Measurements from ENCODE around the gene CSTB.

Gene CSTB

DNA sequence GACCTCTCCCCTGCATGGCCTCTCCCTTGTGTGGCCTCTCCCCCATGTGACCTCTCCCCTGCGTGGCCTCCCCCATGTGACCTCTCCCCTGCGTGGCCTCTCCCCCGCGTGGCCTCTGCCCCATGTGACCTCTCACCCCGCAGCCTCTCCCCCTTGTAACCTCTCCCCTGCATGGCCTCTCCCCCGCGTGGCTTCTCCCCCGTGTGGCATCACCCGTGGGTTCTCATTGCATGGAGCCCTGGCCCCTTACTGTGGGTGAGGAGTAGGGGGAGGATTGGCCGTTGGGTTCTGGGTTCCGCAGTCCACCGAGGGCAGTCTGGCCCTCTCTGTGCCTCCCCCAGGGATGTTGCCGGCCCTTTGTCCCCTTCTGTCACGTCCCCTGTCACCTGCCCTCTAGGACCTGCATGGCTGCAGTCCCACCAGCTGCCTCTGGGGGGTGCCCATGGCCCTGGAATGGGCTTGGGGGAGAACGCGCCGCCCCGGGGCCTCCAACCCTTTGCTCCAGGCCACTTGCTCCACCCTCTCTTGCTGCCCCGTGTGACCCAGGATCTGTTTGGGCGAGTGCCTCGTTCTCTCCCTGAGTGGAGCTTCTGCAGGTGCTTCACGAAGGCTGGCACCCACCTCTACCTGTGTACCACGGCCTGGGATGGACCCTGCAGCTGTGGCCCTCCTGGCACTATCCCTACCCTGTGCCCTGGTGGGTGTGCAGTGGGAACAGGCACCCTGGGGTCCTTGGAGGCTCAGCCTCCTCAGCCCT is 34.6 kb upstream of the CSTB start:
- peak; percentile 74 for DNase-seq

DNA sequence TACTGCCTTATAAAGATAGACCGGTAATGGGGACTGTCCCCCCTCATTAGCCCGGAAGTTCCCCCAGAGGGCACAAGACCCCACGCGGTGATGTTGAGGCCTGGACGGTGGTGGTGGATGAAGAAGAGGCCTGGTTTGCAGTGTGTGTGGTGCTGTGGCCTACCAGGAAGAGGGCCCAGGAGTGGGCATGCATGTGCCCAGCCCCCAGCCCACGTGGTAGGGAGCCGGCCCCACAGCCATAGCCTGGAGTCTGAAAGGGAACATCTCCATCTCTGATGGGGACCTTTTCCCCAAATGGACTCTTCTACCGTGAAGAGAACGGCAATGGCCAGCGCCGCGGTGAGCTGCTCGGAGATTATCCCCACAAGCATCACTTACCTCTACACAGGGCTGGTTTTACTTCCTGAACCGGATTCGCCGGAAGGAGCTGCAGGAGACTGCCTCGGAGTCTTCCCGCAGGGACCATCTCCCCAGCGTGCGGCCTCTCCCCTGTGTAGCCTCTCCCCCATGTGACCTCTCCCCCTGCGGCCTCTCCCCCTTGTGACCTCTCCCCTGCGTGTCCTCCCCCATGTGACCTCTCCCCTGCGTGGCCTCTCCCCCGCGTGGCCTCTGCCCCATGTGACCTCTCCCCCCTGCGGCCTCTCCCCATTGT is 33.9 kb upstream of the CSTB start:
- no peak for DNase-seq

- no peak for DNase-seq
Measured at GRCh38 chr21:43809346-43809799, 33.3 kb upstream of the CSTB start.

DNA sequence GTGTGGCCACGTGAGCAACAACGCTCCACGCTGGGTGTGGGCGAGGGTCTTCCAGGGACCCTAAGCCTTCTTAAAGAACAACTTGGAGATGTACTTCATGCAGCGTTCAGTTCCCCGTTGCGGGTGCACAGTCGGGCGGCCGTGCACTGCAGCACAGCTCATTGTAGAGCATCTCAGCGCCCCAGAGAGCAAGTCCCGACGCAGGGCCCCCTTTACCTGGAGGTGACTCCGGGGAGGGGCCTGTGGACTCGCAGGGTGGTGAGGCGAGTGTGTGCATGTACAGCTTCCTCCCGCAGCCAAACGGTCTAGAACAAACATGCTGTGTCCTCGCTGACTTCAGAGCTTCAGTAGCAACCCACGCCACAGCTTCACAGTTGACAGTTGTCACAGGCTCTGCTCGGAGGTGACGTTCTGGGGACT is 32.7 kb upstream of the CSTB start:
- no peak for DNase-seq

DNA sequence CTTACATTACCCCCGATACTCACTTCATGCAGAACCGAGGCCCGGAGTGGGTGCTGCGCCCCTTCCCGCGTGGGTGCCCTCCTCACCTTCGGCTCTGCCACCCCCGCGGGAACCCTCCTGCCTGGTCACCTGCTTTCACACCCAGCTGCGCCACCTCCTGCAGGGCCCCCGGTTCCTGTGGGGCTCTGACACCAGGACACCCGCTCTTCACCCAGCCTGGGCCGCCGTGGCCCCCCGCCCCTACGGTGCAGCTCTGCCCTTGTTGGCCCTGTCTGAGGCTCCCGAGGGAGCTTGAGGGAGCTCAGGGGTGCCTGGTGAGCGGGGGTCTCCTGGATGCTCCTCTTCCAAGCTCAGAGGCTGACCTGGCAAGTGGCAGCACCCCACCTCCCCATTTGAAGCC is 32.3 kb upstream of the CSTB start:
- DNase-seq, result no peak

GRCh38 chr21:43806017-43806710 is 30.1 kb upstream of the CSTB start:
- no peak for DNase-seq

DNA sequence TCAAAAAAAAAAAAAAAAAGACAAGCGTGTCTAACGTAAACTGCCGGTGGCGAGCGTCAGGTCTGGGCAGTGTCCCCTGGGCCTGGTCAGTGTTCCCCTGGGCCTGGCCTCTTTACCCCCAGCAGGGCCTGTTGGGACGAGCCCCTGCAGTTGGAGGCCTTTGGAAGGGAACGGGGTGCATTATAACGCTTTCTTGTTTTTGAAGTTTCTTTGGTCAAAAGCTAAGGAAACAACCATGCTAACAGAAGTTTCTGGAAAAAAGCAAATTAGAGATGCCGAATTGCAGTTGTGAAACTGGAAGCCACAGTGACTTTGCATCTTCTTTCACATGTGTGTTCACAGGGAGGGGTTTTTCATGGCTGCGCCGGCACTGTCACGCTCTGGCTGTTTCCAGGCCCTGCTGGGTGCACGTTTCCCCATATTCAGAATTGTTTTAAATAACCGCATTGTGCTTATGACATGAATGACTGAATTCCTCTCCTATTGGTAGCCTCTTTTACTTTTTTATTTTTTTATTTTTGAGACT is 29.2 kb upstream of the CSTB start:
- no peak for DNase-seq

DNA sequence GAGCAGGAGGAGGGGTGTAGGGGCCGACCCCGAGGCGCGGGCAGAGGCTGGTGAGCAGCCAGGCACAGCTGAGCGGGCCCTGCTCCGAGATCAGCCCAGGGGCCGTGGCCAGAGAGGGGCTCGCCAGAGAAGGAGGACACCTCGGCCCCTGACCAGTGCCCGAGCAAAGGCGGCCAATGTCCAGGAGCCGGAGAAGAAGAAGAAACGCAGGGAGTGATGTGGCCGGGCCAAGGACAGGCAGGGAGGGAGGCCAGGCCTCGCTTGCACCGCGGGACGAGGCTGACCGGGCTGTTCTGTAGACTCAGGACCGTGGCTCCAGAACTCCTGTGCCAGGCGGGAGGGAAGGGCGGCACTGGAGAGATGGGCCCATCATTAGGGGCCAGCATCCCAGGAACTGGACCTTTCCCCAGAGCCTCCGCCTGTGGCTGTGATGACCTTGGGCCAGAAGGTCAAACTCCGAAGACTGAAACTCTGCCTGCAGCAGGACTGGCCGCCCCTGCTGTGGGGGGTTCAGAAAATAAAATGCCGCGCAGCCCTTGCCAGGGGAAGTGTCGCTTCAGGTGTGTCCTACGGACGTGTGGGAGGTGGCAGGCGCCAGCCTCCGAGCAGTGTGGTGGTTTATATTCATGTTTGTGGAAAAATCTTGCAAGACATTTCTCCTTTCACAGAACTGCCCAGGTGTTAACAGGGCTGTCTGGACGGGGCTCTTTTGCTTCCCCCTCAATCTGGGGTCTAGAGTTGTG is 27.6 kb upstream of the CSTB start:
- DNase-seq, result no peak

DNA sequence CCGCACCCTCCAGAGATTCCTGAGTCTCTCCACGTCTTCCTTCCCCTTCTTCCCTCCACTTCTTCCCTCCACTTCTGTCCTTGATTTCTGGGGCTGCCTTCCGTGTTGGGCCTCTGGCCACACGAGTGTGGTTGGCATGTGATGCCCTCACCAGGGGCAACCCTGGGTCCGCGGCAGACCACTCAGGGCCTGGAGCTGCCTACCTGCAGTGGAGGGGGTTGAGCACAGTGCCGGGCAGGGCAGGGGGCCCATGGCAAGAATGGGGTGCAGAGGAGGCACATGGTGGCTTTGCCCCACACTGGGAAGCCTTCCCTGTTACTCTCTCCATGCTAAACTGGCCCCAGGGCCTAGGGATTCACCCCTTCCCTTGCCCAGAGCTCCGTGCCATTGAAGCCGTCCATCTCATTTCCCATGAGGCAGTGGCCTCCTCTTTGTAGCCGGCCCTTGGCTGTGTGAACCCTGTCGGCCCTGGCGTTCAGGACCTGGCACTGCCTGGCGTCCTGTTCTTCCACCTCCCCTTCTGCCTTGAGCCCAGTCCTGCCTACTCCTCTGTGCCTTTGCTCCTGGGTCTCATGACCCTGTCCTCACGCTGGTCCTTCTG is 26.7 kb upstream of the CSTB start:
- DNase-seq, result no peak

GRCh38 chr21:43801006-43801783 is 25.1 kb upstream of the CSTB start:
- no peak for DNase-seq

DNA sequence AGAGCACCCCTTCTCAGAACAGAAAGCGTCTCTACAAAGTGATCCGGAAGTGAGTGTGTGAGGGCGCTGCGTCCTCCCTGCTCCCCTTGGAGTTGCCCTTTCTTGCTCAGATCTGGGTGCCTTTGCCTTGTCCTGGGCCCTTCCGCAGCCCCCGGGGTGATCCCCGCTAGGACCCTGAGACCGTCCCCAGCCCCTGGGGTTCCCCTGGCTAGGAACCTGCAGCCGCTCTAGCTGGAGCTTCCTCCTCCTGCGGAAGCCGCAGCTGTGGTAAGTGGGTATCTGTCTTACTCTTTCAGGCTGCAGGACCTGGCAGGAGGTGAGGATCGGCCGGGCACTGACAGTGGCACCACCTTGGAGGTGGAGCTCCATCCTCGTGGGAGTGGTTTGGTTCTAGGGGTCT is 24.5 kb upstream of the CSTB start:
- DNase-seq, result no peak

GRCh38 chr21:43800124-43800523 is 24.0 kb upstream of the CSTB start:
- DNase-seq, result no peak

- DNase-seq, result no peak
Measured at GRCh38 chr21:43799301-43799840, 23.3 kb upstream of the CSTB start.

DNA sequence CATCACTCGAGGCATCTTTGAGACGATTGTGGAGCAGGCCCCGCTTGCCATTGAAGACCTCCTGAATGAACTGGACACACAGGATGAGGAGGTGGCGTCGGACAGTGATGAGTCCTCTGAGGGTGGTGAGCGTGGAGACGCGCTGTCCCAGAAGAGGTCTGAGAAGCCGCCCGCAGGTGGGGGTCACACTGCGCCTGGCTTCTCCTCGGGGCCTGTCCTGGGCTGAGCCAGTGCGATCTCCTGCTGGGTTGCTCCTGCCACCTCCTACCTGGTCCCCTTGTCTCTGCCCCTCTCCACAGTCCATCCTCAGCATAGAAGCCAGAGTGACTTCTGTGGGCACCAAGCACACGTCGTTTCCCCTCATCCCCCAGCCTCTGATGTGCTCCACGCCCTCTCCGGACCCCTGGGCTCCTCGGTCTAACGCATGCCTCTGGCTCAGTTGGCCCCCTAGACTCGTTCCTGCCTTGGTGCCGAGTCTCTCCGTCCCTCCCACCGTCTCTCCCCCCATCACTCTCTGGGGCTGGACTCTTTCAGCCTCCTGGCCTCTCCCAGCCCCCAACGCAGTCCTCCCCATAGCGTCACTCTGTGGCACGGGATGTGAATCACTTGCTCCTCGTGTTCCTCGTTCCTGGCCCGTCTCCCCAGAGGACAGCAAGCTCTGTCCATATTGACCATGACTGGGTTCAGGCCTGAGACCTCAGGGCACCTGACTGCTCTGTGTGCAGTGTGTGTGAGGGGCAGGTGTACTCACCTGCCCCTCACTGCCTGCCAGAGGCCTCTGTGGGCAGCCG is 22.0 kb upstream of the CSTB start:
- no peak for DNase-seq

- no peak for DNase-seq
Measured at GRCh38 chr21:43797415-43797814, 21.3 kb upstream of the CSTB start.

DNA sequence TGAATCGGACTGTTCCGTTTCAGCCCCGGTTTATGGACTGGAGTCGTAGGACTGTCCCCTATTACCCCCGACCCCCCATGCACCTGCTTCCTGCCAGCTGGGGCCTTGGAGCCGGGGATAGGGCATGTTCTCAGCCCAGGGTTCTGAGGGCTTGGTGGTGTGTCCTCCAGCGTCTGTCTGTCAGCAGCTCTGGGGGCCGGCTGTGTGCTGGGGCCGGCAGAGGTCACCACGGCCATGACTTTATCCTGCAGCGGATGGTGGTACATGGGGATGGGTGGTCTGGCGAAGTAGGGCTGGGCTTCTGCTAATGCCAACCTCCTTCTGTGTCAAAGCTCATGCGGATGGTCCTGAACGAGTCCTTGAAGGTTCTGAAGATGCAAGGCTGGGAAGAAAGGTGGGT is 18.7 kb upstream of the CSTB start:
- DNase-seq, result no peak

DNA sequence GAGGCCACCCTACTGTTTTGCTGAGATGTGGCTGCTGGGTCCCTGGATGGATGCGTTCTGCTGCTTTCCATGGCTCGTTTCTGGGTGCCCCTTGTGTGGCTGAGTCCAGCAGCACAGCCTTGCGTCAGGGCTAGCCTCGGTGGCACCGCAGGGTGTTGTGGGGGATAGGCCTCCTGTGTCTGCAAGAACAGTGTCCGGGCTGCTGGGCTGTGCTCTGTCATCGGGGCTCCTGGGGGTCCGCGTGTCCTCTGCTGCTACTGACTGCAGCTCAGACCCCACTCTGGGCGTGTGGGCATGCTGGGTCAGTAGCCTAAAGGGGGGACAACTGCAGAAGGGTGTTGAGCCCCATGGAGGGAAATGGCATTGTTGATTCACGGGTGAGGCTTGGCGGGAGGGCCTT is 18.2 kb upstream of the CSTB start:
- DNase-seq, result no peak

- DNase-seq, result no peak
Measured at GRCh38 chr21:43793243-43793642, 17.1 kb upstream of the CSTB start.

GRCh38 chr21:43792406-43792805 is 16.3 kb upstream of the CSTB start:
- no peak for DNase-seq

GRCh38 chr21:43790010-43790524 is 14.0 kb upstream of the CSTB start:
- DNase-seq, result no peak

All from NCI-H1436 (cell line).